SIG-M5 (cell line): ENCODE data around the gene F9.
"Not testable (repeated sequence)": the region's sequence is repeated elsewhere in the genome, so short reads cannot be mapped to it uniquely, and the experiment has no call there.

ENCODE experiments used
- DNase-seq: peaks from one replicate; lab custom pipeline; 2025; lab: John Stamatoyannopoulos, UW

Gene F9

DNA sequence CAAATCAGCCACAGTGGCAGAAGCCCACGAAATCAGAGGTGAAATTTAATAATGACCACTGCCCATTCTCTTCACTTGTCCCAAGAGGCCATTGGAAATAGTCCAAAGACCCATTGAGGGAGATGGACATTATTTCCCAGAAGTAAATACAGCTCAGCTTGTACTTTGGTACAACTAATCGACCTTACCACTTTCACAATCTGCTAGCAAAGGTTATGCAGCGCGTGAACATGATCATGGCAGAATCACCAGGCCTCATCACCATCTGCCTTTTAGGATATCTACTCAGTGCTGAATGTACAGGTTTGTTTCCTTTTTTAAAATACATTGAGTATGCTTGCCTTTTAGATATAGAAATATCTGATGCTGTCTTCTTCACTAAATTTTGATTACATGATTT is at the start of gene F9:
F9 (plus strand) TSS at position 190 of the 400 bp plus-strand sequence; CDS start at position 216, 26 bp downstream.
- DNase-seq = no peak

GRCh38 chrX:139483699-139484098 is 46.8 kb upstream of the F9 start:
- no peak for DNase-seq

DNA sequence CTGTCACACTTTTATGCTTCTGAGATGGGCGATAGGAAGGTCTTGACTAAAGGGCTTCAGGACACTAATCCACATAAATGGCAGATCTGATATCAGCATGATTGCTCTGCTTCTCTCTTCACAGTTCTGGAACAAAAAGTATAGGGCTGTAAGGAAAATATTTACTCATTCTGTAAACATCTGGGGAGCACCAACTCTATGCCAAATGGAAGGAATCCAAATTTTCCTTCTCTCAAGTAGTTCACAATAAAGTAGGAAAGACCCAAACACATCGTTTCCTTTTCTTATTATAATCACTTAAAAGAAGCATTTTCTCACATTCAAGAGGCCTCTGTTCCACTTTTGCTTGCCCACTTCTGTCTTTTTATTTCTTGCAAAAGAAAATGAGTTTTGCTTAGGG is 45.9 kb upstream of the F9 start:
- no peak for DNase-seq

DNA sequence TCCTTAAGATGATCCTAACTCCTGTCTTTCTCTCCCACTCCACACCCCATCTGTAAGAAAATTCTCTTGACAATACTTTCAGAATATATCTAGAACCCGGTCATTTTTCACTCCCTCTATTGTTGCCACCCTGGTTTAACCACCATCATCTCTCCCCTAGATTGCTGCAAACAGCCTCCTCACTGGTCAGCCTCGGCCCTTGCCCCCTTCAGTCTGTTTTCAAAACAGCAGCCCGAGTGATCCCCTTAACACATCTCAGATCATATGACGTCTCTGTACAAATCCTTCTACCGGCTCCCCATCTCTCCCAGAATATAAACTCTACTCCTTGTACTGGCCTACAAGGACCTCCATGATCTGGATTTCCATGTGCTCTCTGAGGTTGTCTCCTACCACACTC is 35.2 kb upstream of the F9 start:
- DNase-seq = no peak

- no peak for DNase-seq
Observed at GRCh38 chrX:139506333-139506732, 24.2 kb upstream of the F9 start.

DNA sequence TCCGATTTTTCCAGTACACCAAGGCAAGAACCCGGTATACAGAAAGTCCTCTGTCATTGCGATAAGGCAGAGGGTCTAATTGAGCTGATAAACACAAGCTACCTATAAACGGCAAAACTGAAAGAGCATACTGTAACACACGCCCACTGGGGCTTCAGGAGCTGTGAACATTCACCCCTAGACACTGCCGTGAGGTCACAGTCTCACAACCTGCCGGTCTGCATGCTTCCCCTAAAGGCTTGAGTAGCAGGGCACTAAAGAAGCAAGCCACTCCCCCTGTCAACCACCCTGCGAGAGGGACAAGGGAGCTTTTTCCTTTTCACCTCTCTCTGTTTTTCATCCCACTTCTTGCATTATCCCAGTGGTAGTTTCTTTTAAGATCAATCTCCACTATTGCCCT is 22.4 kb upstream of the F9 start:
- DNase-seq = no peak

GRCh38 chrX:139518475-139518874 is 12.1 kb upstream of the F9 start:
- DNase-seq = no peak

DNA sequence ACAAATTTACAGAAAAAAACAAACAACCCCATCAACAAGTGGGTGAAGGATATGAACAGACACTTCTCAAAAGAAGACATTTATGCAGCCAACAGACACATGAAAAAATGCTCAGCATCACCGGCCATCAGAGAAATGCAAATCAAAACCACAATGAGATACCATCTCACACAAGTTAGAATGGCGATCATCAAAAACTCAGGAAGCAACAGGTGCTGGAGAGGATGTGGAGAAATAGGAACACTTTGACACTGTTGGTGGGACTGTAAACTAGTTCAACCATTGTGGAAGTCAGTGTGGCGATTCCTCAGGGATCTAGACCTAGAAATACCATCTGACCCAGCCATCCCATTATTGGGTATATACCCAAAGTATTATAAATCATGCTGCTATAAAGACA is 1.7 kb upstream of the F9 start:
- not testable (repeated sequence) for DNase-seq

DNA sequence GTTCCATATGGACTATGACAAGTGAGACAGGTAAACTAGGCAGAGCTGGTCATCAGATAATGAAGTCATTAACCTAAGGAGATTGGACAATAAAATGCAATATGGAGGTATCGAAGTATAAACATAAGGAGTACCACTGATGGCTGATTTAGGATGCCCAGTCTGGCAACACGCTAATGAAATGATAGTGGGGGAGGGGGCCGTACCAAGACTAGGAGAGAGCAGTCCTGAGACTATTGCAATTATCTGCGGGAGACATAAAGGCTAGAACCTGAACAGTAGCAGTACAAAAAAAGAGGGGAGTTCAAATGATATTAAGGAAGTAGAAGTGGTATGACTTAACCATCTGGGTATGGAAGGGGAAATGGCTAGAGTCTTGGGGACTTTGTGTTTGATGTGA is 2.3 kb downstream of the F9 start:
- no peak for DNase-seq

- DNase-seq = no peak
Observed at GRCh38 chrX:139533444-139533843, 2.9 kb downstream of the F9 start.

- DNase-seq = no peak
Observed at GRCh38 chrX:139538907-139539790, 8.6 kb downstream of the F9 start.

DNA sequence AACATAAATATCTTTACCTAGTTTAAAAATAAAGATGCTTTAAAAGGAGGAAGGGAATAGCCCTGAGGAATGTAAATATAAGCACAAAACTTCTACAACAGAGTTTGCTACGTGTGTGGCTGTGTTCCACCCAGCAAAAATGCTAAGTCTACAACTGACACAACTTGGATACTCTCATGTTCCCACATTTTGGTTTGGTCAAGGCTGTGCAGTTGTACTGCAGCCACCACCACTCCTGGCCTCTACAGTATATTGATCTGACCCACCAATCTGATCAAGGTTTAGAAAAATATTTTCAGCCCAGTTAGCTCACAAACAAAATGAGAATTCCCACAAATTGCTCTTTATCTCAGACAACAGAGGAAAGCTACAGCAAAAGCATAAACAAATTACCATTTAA is 12.1 kb downstream of the F9 start:
- DNase-seq = no peak

DNA sequence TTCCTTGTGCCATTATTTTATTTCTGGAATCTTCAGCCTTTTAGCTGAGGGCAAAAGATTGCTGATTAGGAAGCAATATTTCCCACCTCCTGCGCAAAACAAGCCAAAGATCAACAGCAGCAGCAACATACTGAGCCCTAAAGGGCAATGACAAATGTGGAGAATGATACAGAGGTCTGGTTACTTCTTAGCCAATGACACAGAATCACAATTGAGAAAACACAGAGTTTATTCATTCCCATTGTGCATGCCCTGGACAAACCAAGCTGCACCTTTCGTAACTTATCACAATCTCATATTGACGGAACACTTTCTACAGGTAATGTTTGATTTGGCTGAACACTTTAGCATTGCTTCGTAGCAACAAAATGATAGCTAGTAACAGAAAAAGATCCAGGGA is 13.4 kb downstream of the F9 start:
- no peak for DNase-seq

GRCh38 chrX:139544591-139544990 is 14.1 kb downstream of the F9 start:
- no peak for DNase-seq

- DNase-seq = no peak
Observed at GRCh38 chrX:139554376-139554775, 23.8 kb downstream of the F9 start.

GRCh38 chrX:139554991-139555675 is 24.6 kb downstream of the F9 start:
- no peak for DNase-seq

GRCh38 chrX:139559383-139560042 is 29.0 kb downstream of the F9 start:
- DNase-seq = no peak

GRCh38 chrX:139560221-139560620 is 29.7 kb downstream of the F9 start:
- DNase-seq = no peak

DNA sequence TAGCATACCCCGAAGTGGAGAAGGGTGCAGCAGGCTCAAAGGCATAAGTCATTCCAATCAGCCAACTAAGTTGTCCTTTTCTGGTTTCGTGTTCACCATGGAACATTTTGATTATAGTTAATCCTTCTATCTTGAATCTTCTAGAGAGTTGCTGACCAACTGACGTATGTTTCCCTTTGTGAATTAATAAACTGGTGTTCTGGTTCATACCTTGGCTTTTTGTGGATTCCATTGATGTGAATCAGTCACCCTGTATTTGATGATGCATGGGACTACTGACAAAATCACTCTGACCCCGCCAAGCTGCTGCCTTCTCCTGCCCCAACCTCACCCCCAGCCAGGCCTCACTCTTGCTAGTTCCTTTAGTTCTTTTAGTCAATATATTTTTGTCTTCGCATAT is 32.7 kb downstream of the F9 start:
- no peak for DNase-seq

- DNase-seq = no peak
Observed at GRCh38 chrX:139566981-139567380, 36.4 kb downstream of the F9 start.

DNA sequence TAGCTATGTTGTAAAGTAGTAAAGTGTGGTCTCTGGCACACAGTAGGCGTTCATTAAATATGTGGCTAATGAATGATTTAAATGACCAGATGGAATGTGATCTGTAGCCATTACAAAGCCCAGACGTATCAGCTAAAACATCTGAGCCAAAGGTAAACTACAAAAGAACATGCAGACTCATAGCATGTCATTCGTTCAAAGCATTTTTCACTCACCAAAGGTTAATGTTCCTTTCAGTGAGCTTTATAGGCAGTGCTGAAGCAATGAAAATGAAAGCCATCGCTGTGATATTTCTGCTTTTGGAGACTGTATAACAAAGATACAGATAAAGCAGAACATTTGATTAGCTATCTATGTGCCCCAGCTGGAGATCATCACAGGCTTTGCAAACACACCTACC is 50.5 kb downstream of the F9 start:
- DNase-seq = no peak

- no peak for DNase-seq
Observed at GRCh38 chrX:139585613-139586012, 55.1 kb downstream of the F9 start.

DNA sequence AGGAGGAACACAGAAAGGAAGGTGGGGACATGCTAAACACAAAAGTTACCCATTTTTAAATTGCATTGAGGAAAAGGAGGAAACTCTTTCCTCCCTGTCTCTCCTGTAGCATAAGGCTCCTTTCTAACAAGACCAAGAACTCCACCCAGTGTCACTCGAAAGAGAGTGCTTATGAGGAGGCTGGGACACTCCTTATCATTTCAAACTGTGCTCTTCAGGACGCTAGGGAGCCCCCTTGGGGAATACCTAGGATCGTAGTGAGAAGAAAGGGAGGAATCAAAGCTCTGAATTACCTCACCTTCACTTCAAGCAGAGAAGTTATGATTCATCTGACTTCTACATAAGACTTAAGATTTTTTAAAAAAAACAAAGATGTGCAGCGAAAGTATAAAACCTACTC is 65.5 kb downstream of the F9 start:
- no peak for DNase-seq
